Stomach smooth muscle (tissue), 2 donors: Measurements from ENCODE around the gene KLK3.

ENCODE experiments used
- H3K27ac ChIP-seq: one replicate; pipeline ENCODE4 v1.7.0; 2013; ENCODE audit warnings: mild to moderate bottlenecking, low read length, inconsistent platforms
- H3K27me3 ChIP-seq, 2 donors: one replicate each; pipeline ENCODE4 v1.7.0; 2013; ENCODE audit warnings: low read length in 2 of 2; ENCODE audit not compliant: insufficient read depth in 2 of 2, control insufficient read depth in 1 of 2
- H3K36me3 ChIP-seq, 2 donors: one replicate each; pipeline ENCODE4 v1.7.0; 2013; ENCODE audit warnings: low read length in 2 of 2; ENCODE audit not compliant: control insufficient read depth in 2 of 2, insufficient read depth in 2 of 2
- H3K4me1 ChIP-seq: one replicate; pipeline ENCODE4 v1.7.0; 2013; ENCODE audit warnings: low read length; ENCODE audit not compliant: control insufficient read depth, insufficient read depth
- H3K4me3 ChIP-seq, 2 donors: one replicate each; pipeline ENCODE4 v1.7.0; 2013; ENCODE audit warnings: low read length in 2 of 2
- H3K9ac ChIP-seq, 2 donors: one replicate each; pipeline ENCODE4 v1.7.0; 2013; ENCODE audit warnings: low read length in 2 of 2, mild to moderate bottlenecking in 1 of 2
- H3K9me3 ChIP-seq, 2 donors: one replicate each; pipeline ENCODE4 v1.7.0; 2013; ENCODE audit warnings: low read length in 2 of 2; ENCODE audit not compliant: control insufficient read depth in 2 of 2
- donor health status: healthy.
- donor health status: Pancreatic carcinoma.

The KLK3 gene

GRCh38 chr19:50820549-50821247, 34.0 kb upstream of the KLK3 start:
- Histone ChIP-seq H3K36me3 (no peaks in the 10 kb centered on the region), H3K27me3 (peaks cover 54 to 55% of the 10 kb centered on the region in 2 donors), H3K27ac (no peak overlapping the region), H3K4me3 (no peak overlapping the region), H3K9me3 (no peaks in the 10 kb centered on the region), H3K4me1 (peaks cover 4% of the 10 kb centered on the region), H3K9ac (no peak overlapping the region)

GRCh38 chr19:50821248-50821612, 33.5 kb upstream of the KLK3 start:
- Histone ChIP-seq H3K9me3 (no peaks in the 10 kb centered on the region), H3K36me3 (no peaks in the 10 kb centered on the region), H3K27ac (no peak overlapping the region), H3K9ac (no peak overlapping the region), H3K4me3 (no peak overlapping the region), H3K27me3 (peaks cover 51 to 54% of the 10 kb centered on the region in 2 donors), H3K4me1 (peaks cover 4% of the 10 kb centered on the region)

GRCh38 chr19:50821622-50822021, 33.1 kb upstream of the KLK3 start:
- Histone ChIP-seq H3K4me1 (peaks cover 4% of the 10 kb centered on the region), H3K27ac (no peak overlapping the region), H3K9ac (no peak overlapping the region), H3K4me3 (no peak overlapping the region), H3K27me3 (peaks cover 51 to 54% of the 10 kb centered on the region in 2 donors), H3K9me3 (no peaks in the 10 kb centered on the region), H3K36me3 (no peaks in the 10 kb centered on the region)

GRCh38 chr19:50822661-50823208, 32.0 kb upstream of the KLK3 start:
- Histone ChIP-seq H3K36me3 (no peaks in the 10 kb centered on the region), H3K4me1 (peaks cover 4% of the 10 kb centered on the region), H3K9ac (no peak overlapping the region), H3K27ac (no peak overlapping the region), H3K27me3 (peaks cover 48 to 49% of the 10 kb centered on the region in 2 donors), H3K4me3 (no peak overlapping the region), H3K9me3 (no peaks in the 10 kb centered on the region)

- no peaks in the 10 kb centered on the region for H3K36me3 ChIP-seq
- no peak within 1 kb of the TSS for H3K9ac ChIP-seq
- H3K27ac ChIP-seq: no peak within 1 kb of the TSS
- H3K4me1 ChIP-seq: peaks cover under 1% of the 10 kb centered on the region
- no peak within 1 kb of the TSS for H3K4me3 ChIP-seq
- H3K9me3 ChIP-seq: no peaks in the 10 kb centered on the region
- peaks cover 40 to 46% of the 10 kb centered on the region in 2 donors for H3K27me3 ChIP-seq
Measured at GRCh38 chr19:50823389-50824042, 31.2 kb upstream of the KLK3 start, which contains the start of gene KLK1. TSS of gene KLK1 (minus strand) at chr19:50823787. CDS start at chr19:50823748, 39 bp downstream.

- Histone ChIP-seq H3K4me1 (no peaks in the 10 kb centered on the region), H3K36me3 (no peaks in the 10 kb centered on the region), H3K27ac (no peak overlapping the region), H3K9ac (no peak overlapping the region), H3K4me3 (no peak overlapping the region), H3K27me3 (peaks cover 29 to 35% of the 10 kb centered on the region in 2 donors), H3K9me3 (no peaks in the 10 kb centered on the region)
Measured at GRCh38 chr19:50826492-50827240, 28.0 kb upstream of the KLK3 start.

GRCh38 chr19:50827476-50827875, 27.2 kb upstream of the KLK3 start:
- Histone ChIP-seq H3K9ac (no peak overlapping the region), H3K36me3 (no peaks in the 10 kb centered on the region), H3K4me3 (no peak overlapping the region), H3K27ac (no peak overlapping the region), H3K27me3 (peaks cover 26 to 30% of the 10 kb centered on the region in 2 donors), H3K9me3 (no peaks in the 10 kb centered on the region), H3K4me1 (no peaks in the 10 kb centered on the region)

GRCh38 chr19:50829801-50830200, 24.9 kb upstream of the KLK3 start:
- no peaks in the 10 kb centered on the region for H3K36me3 ChIP-seq
- H3K9ac ChIP-seq: no peak overlapping the region
- H3K4me1 ChIP-seq: no peaks in the 10 kb centered on the region
- no peaks in the 10 kb centered on the region for H3K9me3 ChIP-seq
- H3K27ac ChIP-seq: no peak overlapping the region
- no peak overlapping the region for H3K4me3 ChIP-seq
- H3K27me3 ChIP-seq: peaks cover 24 to 30% of the 10 kb centered on the region in 2 donors

- H3K9me3 ChIP-seq: no peaks in the 10 kb centered on the region
- no peak overlapping the region for H3K9ac ChIP-seq
- no peak overlapping the region for H3K27ac ChIP-seq
- H3K4me1 ChIP-seq: peaks cover 3% of the 10 kb centered on the region
- H3K36me3 ChIP-seq: no peaks in the 10 kb centered on the region
- peaks cover 30% of the 10 kb centered on the region in 2 donors for H3K27me3 ChIP-seq
- no peak overlapping the region for H3K4me3 ChIP-seq
Measured at GRCh38 chr19:50830266-50831025, 24.3 kb upstream of the KLK3 start.

- Histone ChIP-seq H3K9ac (no peak overlapping the region), H3K4me3 (no peak overlapping the region), H3K4me1 (peaks cover 9% of the 10 kb centered on the region), H3K27me3 (peaks cover 30 to 31% of the 10 kb centered on the region in 2 donors), H3K27ac (no peak overlapping the region), H3K36me3 (no peaks in the 10 kb centered on the region), H3K9me3 (no peaks in the 10 kb centered on the region)
Measured at GRCh38 chr19:50831026-50831396, 23.7 kb upstream of the KLK3 start.
